ENCODE results near the gene OR11A1.

- TF ChIP-seq CTCF (IDR thresholded peaks at IDR 0.05; ENCODE audit: poor library complexity), result no peak
- no peak for TF ChIP-seq EZH2 (IDR thresholded peaks at IDR 0.05; ENCODE audit: borderline replicate concordance)
- TF ChIP-seq EZH2phosphoT487 (IDR thresholded peaks at IDR 0.05; ENCODE audit: low read depth, severe bottlenecking, unreplicated experiment), result no peak
These were observed at the start of gene OR11A1, which contains the start of gene OR2H1 for GRCh38 chr6:29456971-29457370.

Measured in hepatocyte (in vitro differentiated cells).